ENCODE measurements around the gene LRRC8A.
"Not testable (repeated sequence)": the region's sequence is repeated elsewhere in the genome, so short reads cannot be mapped to it uniquely, and the experiment has no call there.

DNA sequence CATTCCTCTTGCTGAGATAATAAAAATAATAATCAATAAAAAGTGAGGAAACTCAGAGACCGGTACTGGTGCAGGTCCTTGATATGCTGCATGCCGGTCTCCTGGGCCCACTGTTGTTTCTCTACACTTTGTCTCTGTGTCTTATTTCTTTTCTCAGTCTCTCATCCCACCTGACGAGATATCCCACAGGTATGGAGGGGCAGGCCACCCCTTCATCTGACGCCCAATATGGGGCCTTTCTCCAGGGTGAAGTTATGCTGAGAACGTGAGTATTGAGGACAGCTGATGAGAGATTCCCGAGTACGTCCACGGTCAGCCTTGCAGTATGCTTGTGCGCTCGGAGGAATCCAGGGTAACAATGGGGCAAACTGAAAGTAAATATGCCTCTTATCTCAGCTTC lies 30.9 kb upstream of the LRRC8A start:
- TF ChIP-seq, protein P1, sequence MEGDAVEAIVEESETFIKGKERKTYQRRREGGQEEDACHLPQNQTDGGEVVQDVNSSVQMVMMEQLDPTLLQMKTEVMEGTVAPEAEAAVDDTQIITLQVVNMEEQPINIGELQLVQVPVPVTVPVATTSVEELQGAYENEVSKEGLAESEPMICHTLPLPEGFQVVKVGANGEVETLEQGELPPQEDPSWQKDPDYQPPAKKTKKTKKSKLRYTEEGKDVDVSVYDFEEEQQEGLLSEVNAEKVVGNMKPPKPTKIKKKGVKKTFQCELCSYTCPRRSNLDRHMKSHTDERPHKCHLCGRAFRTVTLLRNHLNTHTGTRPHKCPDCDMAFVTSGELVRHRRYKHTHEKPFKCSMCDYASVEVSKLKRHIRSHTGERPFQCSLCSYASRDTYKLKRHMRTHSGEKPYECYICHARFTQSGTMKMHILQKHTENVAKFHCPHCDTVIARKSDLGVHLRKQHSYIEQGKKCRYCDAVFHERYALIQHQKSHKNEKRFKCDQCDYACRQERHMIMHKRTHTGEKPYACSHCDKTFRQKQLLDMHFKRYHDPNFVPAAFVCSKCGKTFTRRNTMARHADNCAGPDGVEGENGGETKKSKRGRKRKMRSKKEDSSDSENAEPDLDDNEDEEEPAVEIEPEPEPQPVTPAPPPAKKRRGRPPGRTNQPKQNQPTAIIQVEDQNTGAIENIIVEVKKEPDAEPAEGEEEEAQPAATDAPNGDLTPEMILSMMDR (conservative IDR thresholded peaks at IDR 0.05) = not testable (repeated sequence)
- TF ChIP-seq ZFX (IDR thresholded peaks at IDR 0.05) = not testable (repeated sequence)

Measured in C4-2B (cell line).